SK-N-SH (cell line): Measurements from ENCODE around the gene POU6F2. TPM values are rescaled to one million over a fixed set of nuclear protein-coding genes. Genes with fewer than 3 reads are reported as not detected.

Experiments used
- CTCF ChIA-PET: fragments of 300-600, 350-600 bp; formaldehyde crosslinking; extraction: SDS; loops from one replicate; lab custom pipeline; 2021; lab: Yijun Ruan, JAX
- POLR2A ChIA-PET: fragments of 350-600 bp; sonication (Branson Sonifier 250); formaldehyde crosslinking; extraction: SDS; loops from one replicate; lab custom pipeline; 2020; ENCODE audit warnings: antibody characterized with exemption, inconsistent platforms; lab: Yijun Ruan, JAX
- DNase-seq: peaks from one replicate; pipeline ENCODE4 v3.0.0; 2012
- H2AFZ ChIP-seq: fragments of 200-600 bp; sonication (generic); 2 replicates; pipeline ENCODE4 v1.8.1; 2016; ENCODE audit warnings: antibody characterized with exemption, mild to moderate bottlenecking, low read depth
- H3F3A ChIP-seq: fragments of 200-600 bp; sonication (generic); replicated peaks from 2 replicates; pipeline ENCODE3; 2016; ENCODE audit warnings: antibody characterized with exemption, mild to moderate bottlenecking; ENCODE audit not compliant: insufficient read depth
- H3K27ac ChIP-seq, 2 experiments: fragments of 200-500 bp in 1 of 2; fragments of 200-600 bp in 1 of 2; sonication (Bioruptor generic) in 1 of 2; sonication (generic), shearing (Covaris generic) in 1 of 2; 2 replicates each; pipeline versions ENCODE4 v1.5.1 to v1.6.1; 2014 to 2016; ENCODE audit warnings: low read depth in 2 of 2, inconsistent platforms in 1 of 2, low read length in 1 of 2, mild to moderate bottlenecking in 1 of 2, mixed read lengths in 1 of 2
- H3K27me3 ChIP-seq: fragments of 200-600 bp; sonication (generic), shearing (Covaris generic); 2 replicates; pipeline ENCODE4 v1.6.1; 2016; ENCODE audit warnings: mixed run types; ENCODE audit not compliant: insufficient read depth
- H3K36me3 ChIP-seq, 2 experiments: fragments of 200-500 bp in 1 of 2; fragments of 200-600 bp in 1 of 2; sonication (Bioruptor generic) in 1 of 2; sonication (generic) in 1 of 2; replicated peaks in 1 of 2; 2 replicates each; pipeline versions ENCODE3 to v1.5.1; 2014 to 2016; ENCODE audit warnings: low read length in 1 of 2, mild to moderate bottlenecking in 1 of 2; ENCODE audit not compliant: insufficient read depth in 2 of 2, control insufficient read depth in 1 of 2
- H3K4me1 ChIP-seq, 2 experiments: fragments of 200-500 bp in 1 of 2; fragments of 200-600 bp in 1 of 2; sonication (Bioruptor generic) in 1 of 2; sonication (generic), shearing (Covaris generic) in 1 of 2; 2 replicates each; pipeline versions ENCODE4 v1.5.1 to v1.6.1; 2014 to 2016; ENCODE audit warnings: low read depth in 1 of 2, low read length in 1 of 2, mixed run types in 1 of 2; ENCODE audit not compliant: insufficient read depth in 2 of 2, control insufficient read depth in 1 of 2
- H3K4me2 ChIP-seq: fragments of 200-600 bp; sonication (generic), shearing (Covaris generic); 2 replicates; pipeline ENCODE4 v1.6.1; 2017; ENCODE audit warnings: mixed run types
- H3K4me3 ChIP-seq, 2 experiments: fragments of 200-500 bp in 1 of 2; fragments of 200-600 bp in 1 of 2; sonication (Bioruptor generic) in 1 of 2; sonication (generic), shearing (Covaris generic) in 1 of 2; 2 replicates each; pipeline versions ENCODE4 v1.5.1 to v1.8.1; 2014 to 2016; ENCODE audit warnings: low read depth in 2 of 2, inconsistent platforms in 1 of 2, low read length in 1 of 2, mild to moderate bottlenecking in 1 of 2, mixed read lengths in 1 of 2, moderate library complexity in 1 of 2
- H3K79me2 ChIP-seq: fragments of 200-600 bp; sonication (generic); 2 replicates; pipeline ENCODE4 v1.8.1; 2017; ENCODE audit warnings: mild to moderate bottlenecking; ENCODE audit not compliant: insufficient read depth
- H3K9ac ChIP-seq: fragments of 200-600 bp; sonication (generic); 2 replicates; pipeline ENCODE4 v1.6.1; 2017; ENCODE audit warnings: mixed run types
- H3K9me2 ChIP-seq: fragments of 200-600 bp; sonication (generic); 2 replicates; pipeline ENCODE4 v1.6.1; 2017; ENCODE audit warnings: mixed run types
- H3K9me3 ChIP-seq: fragments of 200-600 bp; sonication (generic); 2 replicates; pipeline ENCODE4 v1.6.1; 2017; ENCODE audit warnings: mixed run types, mild to moderate bottlenecking, moderate library complexity
- H4K20me1 ChIP-seq: fragments of 200-600 bp; sonication (generic); 2 replicates; pipeline ENCODE4 v1.6.1; 2017; ENCODE audit warnings: mild to moderate bottlenecking, mixed run types; ENCODE audit not compliant: insufficient read depth
- EZH2phosphoT487 ChIP-seq: fragments of 200-600 bp; sonication (generic); IDR thresholded peaks from 2 replicates; pipeline ENCODE4 v1.6.1; 2017; ENCODE audit warnings: low read depth, mixed run types, mild to moderate bottlenecking, antibody characterized with exemption, moderate library complexity, borderline replicate concordance
- FOXJ3 ChIP-seq: sonication (generic); formaldehyde crosslinking; IDR thresholded peaks from 2 replicates; pipeline ENCODE4 v1.5.1; 2020; ENCODE audit warnings: mild to moderate bottlenecking, missing genetic modification reagents
- FOXM1 ChIP-seq: IDR thresholded peaks from 2 replicates; pipeline ENCODE4 v1.4.0; 2012; ENCODE audit warnings: low read depth, mild to moderate bottlenecking
- GATA2 ChIP-seq: sonication (generic); formaldehyde crosslinking; IDR thresholded peaks from 2 replicates; pipeline ENCODE4 v1.5.0; 2020; ENCODE audit warnings: mild to moderate bottlenecking, missing genetic modification reagents
- JUND ChIP-seq: IDR thresholded peaks from 2 replicates; pipeline ENCODE4 v1.4.0; 2012
- MEF2A ChIP-seq: IDR thresholded peaks from 2 replicates; pipeline ENCODE4 v1.4.0; 2012; ENCODE audit warnings: low read depth, borderline replicate concordance
- NFIC ChIP-seq: IDR thresholded peaks from 2 replicates; pipeline ENCODE4 v1.4.0; 2012; ENCODE audit warnings: borderline replicate concordance
- POLR2AphosphoS5 ChIP-seq: IDR thresholded peaks from 2 replicates; pipeline ENCODE4 v1.6.1; 2012; ENCODE audit warnings: low read depth, low read length
- RAD21 ChIP-seq: IDR thresholded peaks from 2 replicates; pipeline ENCODE4 v1.6.1; 2012; ENCODE audit warnings: mild to moderate bottlenecking, low read length
- RFX5 ChIP-seq: IDR thresholded peaks from 2 replicates; pipeline ENCODE4 v1.6.1; 2012; ENCODE audit warnings: mild to moderate bottlenecking, improper control_type of control experiment, low read length
- WGBS: methylation state at CpG from one replicate; pipeline ENCODE4 v1.1.6; 2017; ENCODE audit warnings: low lambda C conversion rate; 5-methylcytosine and 5-hydroxymethylcytosine counted together
- polyA plus RNA-seq, 3 experiments: library from polyadenylated mRNA; depleted of rRNA; stranded (reverse); fragments of >200 nt; gene quantifications; 2 replicates each; pipeline ENCODE4 v1.2.3, GENCODE V29; 2012
- TF ChIP-seq, protein P1 (sequence below): fragments of 150-350 bp; IDR thresholded peaks from 2 replicates; pipeline ENCODE4 v1.6.1; 2017; ENCODE audit warnings: antibody characterized with exemption, low read length, low read depth, borderline replicate concordance
- TF ChIP-seq, protein P2 (sequence below): IDR thresholded peaks from 2 replicates; pipeline ENCODE4 v1.6.1; 2012; ENCODE audit warnings: mild to moderate bottlenecking, low read depth, low read length, moderate library complexity
- TF ChIP-seq, protein P3 (sequence below): IDR thresholded peaks from 2 replicates; pipeline ENCODE4 v1.4.0; 2012; ENCODE audit warnings: low read depth
- TF ChIP-seq, protein P4 (sequence below): fragments of 200-600 bp; sonication (generic); IDR thresholded peaks from 2 replicates; pipeline ENCODE4 v1.6.1; 2017; ENCODE audit warnings: antibody characterized with exemption, mild to moderate bottlenecking, moderate library complexity
- TF ChIP-seq, protein P5 (sequence below): IDR thresholded peaks from 2 replicates; pipeline ENCODE4 v1.4.0; 2012; ENCODE audit warnings: low read depth, borderline replicate concordance

Gene POU6F2
- polyA plus RNA-seq, 1 of the 3 experiments (the other 2 are of a cell fraction), result under 0.01 TPM

DNA sequence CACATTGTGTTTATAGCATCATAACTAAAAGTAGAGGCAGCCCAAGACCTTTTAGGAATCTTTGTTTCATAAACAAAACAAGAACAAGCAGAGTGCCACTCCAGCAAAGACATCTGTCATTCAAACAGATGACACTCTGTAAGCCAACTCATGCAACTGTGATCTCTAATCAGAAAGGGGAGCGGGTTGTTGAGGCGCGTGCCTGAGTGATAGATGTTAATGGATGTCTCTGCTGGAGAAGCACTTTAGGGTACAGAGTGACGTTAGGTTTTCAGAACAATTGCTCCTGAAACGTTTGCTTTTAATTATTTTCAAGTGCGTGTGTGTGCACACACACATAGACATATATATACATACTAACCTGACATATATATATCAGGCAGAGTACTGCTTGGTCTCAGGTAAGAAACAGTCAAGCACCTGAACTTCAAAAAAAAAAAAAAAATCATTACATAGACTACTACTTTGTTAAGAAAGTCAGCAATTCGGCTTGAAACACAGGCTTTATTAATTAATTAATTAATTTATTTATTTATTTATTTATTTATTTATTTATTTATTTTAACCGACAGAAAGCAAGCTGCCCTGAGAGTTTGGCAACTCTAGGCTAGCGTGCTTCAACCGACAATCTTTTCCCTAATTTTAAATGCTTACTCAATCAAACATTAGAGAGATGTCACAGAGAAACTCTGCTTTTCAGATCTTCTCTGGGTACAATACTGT, 109.1 kb downstream of the POU6F2 start:
- Histone ChIP-seq H3K9ac (no peak overlapping the region), H3K79me2 (no peaks in the 10 kb centered on the region), H3K9me3 (no peaks in the 10 kb centered on the region), H3K9me2 (no peaks in the 10 kb centered on the region)
- CTCF ChIA-PET, result no interaction called here
- 39% methylated on average over 10 of the region's 10 CpGs for WGBS
- TF ChIP-seq RAD21, result no peak
- TF ChIP-seq, protein P1, sequence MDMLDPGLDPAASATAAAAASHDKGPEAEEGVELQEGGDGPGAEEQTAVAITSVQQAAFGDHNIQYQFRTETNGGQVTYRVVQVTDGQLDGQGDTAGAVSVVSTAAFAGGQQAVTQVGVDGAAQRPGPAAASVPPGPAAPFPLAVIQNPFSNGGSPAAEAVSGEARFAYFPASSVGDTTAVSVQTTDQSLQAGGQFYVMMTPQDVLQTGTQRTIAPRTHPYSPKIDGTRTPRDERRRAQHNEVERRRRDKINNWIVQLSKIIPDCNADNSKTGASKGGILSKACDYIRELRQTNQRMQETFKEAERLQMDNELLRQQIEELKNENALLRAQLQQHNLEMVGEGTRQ, result no peak
- TF ChIP-seq, protein P2, sequence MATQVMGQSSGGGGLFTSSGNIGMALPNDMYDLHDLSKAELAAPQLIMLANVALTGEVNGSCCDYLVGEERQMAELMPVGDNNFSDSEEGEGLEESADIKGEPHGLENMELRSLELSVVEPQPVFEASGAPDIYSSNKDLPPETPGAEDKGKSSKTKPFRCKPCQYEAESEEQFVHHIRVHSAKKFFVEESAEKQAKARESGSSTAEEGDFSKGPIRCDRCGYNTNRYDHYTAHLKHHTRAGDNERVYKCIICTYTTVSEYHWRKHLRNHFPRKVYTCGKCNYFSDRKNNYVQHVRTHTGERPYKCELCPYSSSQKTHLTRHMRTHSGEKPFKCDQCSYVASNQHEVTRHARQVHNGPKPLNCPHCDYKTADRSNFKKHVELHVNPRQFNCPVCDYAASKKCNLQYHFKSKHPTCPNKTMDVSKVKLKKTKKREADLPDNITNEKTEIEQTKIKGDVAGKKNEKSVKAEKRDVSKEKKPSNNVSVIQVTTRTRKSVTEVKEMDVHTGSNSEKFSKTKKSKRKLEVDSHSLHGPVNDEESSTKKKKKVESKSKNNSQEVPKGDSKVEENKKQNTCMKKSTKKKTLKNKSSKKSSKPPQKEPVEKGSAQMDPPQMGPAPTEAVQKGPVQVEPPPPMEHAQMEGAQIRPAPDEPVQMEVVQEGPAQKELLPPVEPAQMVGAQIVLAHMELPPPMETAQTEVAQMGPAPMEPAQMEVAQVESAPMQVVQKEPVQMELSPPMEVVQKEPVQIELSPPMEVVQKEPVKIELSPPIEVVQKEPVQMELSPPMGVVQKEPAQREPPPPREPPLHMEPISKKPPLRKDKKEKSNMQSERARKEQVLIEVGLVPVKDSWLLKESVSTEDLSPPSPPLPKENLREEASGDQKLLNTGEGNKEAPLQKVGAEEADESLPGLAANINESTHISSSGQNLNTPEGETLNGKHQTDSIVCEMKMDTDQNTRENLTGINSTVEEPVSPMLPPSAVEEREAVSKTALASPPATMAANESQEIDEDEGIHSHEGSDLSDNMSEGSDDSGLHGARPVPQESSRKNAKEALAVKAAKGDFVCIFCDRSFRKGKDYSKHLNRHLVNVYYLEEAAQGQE, result no peak
- no peak for TF ChIP-seq POLR2AphosphoS5
- no peak for TF ChIP-seq FOXM1
- TF ChIP-seq MEF2A, result no peak
- TF ChIP-seq EZH2phosphoT487, result no peak
- TF ChIP-seq JUND, result no peak
- no peak for TF ChIP-seq FOXJ3 (CRISPR knock-in tag)
- TF ChIP-seq NFIC, result no peak
- TF ChIP-seq RFX5, result no peak
- TF ChIP-seq, protein P3, sequence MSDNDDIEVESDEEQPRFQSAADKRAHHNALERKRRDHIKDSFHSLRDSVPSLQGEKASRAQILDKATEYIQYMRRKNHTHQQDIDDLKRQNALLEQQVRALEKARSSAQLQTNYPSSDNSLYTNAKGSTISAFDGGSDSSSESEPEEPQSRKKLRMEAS, result no peak
- TF ChIP-seq GATA2, result no peak
- TF ChIP-seq, protein P4, sequence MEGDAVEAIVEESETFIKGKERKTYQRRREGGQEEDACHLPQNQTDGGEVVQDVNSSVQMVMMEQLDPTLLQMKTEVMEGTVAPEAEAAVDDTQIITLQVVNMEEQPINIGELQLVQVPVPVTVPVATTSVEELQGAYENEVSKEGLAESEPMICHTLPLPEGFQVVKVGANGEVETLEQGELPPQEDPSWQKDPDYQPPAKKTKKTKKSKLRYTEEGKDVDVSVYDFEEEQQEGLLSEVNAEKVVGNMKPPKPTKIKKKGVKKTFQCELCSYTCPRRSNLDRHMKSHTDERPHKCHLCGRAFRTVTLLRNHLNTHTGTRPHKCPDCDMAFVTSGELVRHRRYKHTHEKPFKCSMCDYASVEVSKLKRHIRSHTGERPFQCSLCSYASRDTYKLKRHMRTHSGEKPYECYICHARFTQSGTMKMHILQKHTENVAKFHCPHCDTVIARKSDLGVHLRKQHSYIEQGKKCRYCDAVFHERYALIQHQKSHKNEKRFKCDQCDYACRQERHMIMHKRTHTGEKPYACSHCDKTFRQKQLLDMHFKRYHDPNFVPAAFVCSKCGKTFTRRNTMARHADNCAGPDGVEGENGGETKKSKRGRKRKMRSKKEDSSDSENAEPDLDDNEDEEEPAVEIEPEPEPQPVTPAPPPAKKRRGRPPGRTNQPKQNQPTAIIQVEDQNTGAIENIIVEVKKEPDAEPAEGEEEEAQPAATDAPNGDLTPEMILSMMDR, result no peak
- TF ChIP-seq, protein P5, sequence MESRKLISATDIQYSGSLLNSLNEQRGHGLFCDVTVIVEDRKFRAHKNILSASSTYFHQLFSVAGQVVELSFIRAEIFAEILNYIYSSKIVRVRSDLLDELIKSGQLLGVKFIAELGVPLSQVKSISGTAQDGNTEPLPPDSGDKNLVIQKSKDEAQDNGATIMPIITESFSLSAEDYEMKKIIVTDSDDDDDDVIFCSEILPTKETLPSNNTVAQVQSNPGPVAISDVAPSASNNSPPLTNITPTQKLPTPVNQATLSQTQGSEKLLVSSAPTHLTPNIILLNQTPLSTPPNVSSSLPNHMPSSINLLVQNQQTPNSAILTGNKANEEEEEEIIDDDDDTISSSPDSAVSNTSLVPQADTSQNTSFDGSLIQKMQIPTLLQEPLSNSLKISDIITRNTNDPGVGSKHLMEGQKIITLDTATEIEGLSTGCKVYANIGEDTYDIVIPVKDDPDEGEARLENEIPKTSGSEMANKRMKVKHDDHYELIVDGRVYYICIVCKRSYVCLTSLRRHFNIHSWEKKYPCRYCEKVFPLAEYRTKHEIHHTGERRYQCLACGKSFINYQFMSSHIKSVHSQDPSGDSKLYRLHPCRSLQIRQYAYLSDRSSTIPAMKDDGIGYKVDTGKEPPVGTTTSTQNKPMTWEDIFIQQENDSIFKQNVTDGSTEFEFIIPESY, result no peak
- TF ChIP-seq, all 33 proteins: peak for 0
- H3K27ac ChIP-seq, result no peak overlapping the region
- no peaks in the 10 kb centered on the region for H3K4me1 ChIP-seq
- H3K4me2 ChIP-seq, result no peak overlapping the region
- no peaks in the 10 kb centered on the region for H3F3A ChIP-seq
- no peak overlapping the region for H3K4me3 ChIP-seq
- H3K36me3 ChIP-seq, result no peaks in the 10 kb centered on the region
- peaks cover 20% of the 10 kb centered on the region; the same call in 1 of the 2 replicates for H3K27me3 ChIP-seq
- POLR2A ChIA-PET, result no interaction called here
- no peaks in the 10 kb centered on the region for H4K20me1 ChIP-seq
- DNase-seq, result no peak
- no peak overlapping the region for H2AFZ ChIP-seq
